22Rv1 (cell line): ENCODE measurements around the gene RRN3.
"Not testable (repeated sequence)": the region's sequence is repeated elsewhere in the genome, so short reads cannot be mapped to it uniquely, and the experiment has no call there.

Experiments
- H3K27ac ChIP-seq: fragments of 450-650 bp; 2 replicates; pipeline ENCODE4 v1.5.1; 2017
- ZFX ChIP-seq: fragments of 450-650 bp; IDR thresholded peaks from 2 replicates; pipeline ENCODE4 v1.6.1; 2017; ENCODE audit warnings: antibody characterized with exemption, borderline replicate concordance
- TF ChIP-seq, protein P1 (sequence below): fragments of 450-650 bp; IDR thresholded peaks from 2 replicates; pipeline ENCODE4 v1.5.1; 2017; ENCODE audit warnings: mild to moderate bottlenecking

The RRN3 gene, protein sequence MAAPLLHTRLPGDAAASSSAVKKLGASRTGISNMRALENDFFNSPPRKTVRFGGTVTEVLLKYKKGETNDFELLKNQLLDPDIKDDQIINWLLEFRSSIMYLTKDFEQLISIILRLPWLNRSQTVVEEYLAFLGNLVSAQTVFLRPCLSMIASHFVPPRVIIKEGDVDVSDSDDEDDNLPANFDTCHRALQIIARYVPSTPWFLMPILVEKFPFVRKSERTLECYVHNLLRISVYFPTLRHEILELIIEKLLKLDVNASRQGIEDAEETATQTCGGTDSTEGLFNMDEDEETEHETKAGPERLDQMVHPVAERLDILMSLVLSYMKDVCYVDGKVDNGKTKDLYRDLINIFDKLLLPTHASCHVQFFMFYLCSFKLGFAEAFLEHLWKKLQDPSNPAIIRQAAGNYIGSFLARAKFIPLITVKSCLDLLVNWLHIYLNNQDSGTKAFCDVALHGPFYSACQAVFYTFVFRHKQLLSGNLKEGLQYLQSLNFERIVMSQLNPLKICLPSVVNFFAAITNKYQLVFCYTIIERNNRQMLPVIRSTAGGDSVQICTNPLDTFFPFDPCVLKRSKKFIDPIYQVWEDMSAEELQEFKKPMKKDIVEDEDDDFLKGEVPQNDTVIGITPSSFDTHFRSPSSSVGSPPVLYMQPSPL

DNA sequence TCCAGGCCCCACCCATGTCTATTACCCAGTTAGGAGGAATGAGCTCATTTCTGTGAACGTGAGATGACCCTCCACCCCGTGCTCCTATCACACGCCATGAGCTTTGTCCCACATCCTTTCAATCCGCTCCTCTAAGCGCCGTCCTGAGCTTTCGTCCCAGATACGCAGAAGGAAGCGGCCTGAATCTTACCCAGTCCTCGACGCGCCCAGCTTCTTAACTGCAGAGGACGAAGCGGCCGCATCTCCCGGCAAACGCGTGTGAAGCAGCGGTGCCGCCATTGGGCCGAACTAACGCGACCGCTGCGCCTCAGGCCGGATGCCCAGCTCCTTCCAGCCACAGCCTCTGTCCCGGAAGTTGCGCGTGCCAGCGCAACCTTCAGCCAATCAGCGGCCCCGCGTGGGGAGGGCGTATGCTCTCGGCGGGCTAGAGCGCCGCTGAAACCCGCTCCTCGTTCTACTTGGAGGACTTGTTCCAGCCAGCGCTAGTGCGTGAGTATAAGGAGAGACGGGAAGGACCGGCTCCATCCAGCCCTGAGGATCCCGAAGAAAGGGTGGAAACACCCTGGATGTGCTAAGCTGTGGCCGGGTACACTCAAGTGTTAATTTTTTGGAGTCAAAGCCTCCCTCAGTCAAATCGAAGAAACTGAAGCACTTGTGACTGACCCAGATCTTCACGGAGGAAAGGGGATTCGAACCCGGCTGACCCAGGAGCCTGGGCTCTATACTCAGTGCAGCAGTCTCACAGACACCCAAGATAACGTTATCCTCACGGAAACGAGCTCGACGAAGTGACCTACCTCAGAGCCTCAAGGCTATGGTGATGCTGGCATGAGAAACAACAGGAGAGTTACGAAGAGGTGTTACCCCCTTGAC is at the start of gene RRN3:
Gene RRN3, minus strand, starts transcription at position 318 of the 873 bp plus-strand sequence. Its CDS starts 39 bp downstream, at position 279.
- H3K27ac ChIP-seq = peak within 1 kb of the TSS; percentile 56

DNA sequence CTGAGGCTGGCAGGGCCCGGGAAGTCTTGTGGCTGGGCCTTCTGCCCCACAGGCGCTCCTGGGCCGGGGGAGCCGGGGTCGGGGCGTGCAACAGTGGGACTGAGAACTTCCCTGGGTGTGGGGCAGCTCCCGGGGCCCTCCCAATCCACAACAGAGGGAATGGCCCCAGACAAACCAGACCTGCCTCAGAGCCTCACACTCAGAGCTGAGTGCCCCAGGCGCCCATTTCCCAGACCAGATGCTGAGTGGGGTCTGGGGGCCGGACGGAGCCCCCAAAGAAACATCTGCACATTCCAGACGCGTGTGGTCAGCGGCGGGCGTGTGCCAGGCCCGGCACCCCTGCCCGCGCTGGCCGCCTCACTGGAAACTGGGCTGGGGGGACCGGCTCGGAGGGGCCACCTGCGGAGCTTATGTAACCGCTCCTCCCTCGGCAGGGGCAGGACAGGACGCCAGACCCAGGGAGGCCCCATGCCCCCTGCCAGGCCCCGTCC is 49.6 kb upstream of the RRN3 start:
- H3K27ac ChIP-seq = not testable (repeated sequence)

DNA sequence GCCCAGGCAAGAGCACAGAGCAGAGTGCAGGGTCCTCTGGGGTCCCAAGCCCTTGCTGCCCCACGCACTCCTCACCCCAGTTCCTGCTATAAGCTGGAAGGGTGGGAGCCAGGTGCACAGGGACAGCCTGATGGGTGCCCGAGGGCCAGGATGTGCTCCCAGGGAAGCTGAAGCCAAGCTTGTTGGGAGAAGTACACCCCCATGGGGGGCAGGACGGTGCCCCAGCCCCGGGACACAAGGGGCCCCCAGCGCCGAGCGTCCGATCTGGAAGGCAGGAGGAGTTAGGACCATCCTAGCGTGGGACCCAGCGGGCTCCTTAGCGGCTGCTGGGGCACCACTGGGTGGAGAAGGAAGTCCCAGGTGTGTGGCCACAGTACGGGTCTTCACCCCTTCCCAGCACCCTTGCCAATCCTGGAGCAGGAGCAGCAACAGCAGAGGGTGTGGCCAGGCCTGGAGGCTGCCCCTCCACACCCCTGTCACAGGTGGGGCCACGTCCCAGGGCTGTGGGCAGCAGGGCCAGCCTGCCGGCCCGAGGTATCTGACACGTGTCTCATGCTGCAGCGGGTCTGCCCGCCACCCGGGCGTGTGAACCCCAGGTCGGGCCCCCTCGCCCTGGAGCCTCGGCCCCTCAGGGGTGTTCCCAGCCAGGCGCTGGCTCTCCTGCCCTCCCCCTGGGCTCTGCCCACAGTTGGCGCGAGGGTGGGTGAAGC is 49.0 kb upstream of the RRN3 start:
- H3K27ac ChIP-seq = not testable (repeated sequence)

DNA sequence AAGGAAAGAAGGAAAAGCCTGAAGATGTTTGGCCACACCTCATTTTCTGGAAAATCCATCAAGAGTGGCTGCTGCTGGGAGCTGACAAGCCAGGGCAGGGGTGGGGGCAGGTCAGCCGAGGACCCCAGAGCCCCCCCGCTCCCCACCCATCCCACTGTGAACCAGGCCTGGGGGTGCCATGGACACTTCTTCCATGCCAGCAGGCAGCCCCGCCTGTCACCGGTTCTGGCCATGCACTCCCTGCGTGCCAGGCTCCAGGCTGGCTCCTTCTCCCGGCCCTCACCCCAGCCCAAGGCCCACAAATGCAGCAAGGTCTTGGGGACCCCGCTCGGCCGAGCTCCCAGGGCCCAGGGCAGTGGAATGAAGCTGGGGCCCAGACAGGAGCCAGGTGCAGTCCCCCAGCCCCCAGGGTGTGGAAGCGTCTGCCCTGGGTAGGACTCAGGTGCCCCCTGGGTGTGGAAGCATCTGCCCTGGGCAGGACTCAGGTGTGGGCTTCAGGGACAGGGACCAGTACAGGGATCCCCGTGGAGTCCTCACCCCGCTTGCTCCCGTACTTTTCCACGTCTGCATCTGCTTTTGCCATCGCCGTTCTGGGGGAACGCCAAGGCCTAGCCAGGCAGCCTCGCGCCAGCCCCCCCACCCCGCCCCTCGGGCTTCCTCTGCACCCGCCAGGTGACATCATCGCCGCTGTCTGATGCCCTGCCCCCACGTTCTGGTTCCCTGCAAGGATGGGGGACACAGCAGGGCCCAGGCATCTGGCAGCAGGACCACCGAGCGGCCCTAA is 48.2 kb upstream of the RRN3 start:
- H3K27ac ChIP-seq = not testable (repeated sequence)

DNA sequence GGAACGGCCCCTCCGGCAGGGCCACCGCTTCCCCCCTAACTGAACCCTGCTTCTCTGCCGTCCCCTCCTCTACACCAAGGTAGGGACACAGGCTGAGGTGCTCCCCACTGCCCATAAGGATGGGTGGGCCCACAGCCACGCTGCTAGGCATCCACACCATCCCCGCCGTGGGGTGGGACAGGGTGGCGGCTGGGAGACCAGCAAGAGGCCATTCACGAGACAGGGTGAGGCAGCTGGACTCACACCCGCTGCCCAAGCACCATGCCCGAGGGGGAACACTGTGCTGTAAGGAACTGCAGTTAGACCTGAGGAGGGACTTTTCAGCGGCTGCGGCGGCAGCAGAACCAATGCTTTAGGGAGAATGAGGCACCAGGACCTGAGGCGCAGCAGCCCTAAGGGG is 47.5 kb upstream of the RRN3 start:
- no peak overlapping the region for H3K27ac ChIP-seq
- no peak for TF ChIP-seq ZFX
- TF ChIP-seq, protein P1, sequence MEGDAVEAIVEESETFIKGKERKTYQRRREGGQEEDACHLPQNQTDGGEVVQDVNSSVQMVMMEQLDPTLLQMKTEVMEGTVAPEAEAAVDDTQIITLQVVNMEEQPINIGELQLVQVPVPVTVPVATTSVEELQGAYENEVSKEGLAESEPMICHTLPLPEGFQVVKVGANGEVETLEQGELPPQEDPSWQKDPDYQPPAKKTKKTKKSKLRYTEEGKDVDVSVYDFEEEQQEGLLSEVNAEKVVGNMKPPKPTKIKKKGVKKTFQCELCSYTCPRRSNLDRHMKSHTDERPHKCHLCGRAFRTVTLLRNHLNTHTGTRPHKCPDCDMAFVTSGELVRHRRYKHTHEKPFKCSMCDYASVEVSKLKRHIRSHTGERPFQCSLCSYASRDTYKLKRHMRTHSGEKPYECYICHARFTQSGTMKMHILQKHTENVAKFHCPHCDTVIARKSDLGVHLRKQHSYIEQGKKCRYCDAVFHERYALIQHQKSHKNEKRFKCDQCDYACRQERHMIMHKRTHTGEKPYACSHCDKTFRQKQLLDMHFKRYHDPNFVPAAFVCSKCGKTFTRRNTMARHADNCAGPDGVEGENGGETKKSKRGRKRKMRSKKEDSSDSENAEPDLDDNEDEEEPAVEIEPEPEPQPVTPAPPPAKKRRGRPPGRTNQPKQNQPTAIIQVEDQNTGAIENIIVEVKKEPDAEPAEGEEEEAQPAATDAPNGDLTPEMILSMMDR = no peak

DNA sequence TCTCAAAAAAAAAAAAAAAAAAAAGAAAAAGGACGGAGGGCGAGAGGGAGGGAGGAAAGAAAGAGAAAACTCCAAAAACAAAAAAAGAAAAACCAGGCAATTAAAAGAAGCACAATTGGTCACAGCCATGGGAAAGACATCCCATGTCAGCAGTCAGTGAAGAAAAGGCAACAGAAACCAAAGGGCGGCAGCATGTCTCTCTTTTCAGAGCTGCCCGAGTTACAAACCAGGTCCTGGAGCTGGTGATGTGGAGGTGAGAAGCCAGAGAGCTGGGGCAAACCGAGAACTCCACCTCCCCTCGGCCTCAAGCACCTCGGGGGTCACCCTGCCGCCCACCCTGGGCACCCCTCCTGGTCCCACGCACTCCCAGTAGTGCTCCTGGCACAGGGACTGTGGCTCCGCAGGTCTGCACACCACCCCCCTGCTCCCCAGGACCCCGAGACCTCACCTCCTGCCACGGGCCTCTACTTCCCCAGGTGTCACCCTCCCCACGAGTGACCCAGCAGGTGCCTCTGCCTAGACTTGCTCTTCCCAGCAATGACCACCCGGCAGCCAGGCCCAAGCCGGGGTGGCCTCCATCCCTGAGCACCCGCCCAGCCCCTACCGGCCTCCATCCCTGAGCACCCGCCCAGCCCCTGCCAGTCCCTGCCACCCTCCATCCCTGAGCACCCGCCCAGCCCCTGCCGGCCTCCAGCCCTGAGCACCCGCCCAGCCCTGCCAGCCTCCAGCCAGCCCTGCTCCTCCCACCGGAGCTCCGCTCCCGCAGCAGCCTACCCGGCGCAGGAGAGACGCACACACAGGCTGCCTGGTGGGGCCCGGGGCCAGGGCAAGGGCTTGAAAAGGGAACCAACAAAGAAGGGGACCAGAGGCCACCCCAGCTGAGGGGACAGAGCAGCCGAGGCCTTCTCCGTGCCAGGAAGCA is 46.6 kb upstream of the RRN3 start:
- not testable (repeated sequence) for H3K27ac ChIP-seq

DNA sequence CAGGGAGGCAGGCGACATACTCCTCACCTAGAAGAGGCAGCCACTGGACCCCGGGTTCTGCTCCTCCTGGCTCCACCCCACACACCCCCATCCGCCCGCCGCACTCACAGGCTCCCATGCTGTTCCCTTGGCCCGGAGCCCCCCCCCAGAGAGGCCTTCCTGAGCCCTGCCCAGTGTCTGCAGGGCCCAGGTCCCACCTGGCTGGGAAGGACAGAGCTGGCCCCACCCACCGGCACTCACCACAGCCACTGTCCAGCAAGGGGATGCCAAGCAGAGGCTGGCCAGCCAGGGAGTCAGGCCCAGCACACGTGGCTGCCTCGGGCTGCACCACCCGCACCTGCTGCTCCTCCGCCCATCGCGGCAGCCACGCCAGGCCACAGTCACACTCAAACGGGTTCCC is 43.4 kb upstream of the RRN3 start:
- H3K27ac ChIP-seq = not testable (repeated sequence)

DNA sequence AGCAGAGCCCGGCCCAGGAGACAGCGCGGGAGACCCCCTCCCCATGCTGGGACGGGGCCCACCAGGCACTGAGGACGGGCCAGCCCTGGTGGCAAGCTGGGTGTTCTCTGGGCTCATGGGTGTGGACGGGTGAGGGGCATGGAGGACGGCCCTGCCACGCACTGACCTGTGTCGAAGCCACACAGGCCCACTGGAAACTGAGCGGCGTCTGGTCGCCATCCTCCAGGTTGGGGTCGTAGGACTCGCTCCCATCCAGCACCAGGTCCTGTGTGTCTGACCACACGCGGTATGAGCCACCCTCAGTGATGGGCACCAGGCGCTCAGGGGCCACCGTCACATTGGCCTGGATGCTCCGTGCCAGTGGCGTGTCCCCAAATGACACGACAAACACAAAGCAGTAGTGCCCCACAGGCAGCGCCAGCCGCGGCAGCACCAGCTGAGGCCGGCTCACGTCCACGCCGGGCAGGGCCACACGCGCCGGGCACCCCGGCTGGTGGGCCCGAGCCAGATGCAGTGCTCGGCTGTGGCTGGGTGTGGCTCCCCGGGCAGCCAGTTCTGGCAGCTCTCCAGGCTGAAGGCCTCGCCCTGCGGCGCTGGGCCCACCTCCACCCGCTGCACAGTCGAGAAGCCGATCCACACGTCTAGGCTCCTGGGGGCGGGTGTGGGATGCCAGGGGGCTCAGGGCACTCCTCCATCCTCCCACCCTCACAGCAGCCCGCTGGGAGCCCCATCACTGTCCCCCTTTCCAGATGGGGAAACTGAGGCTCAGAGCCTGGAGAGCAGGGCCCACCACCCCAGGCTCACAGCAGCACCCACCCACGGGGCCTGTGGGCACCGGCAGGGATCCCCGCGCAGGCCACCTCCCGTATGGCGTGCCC is 41.6 kb upstream of the RRN3 start:
- H3K27ac ChIP-seq = not testable (repeated sequence)

DNA sequence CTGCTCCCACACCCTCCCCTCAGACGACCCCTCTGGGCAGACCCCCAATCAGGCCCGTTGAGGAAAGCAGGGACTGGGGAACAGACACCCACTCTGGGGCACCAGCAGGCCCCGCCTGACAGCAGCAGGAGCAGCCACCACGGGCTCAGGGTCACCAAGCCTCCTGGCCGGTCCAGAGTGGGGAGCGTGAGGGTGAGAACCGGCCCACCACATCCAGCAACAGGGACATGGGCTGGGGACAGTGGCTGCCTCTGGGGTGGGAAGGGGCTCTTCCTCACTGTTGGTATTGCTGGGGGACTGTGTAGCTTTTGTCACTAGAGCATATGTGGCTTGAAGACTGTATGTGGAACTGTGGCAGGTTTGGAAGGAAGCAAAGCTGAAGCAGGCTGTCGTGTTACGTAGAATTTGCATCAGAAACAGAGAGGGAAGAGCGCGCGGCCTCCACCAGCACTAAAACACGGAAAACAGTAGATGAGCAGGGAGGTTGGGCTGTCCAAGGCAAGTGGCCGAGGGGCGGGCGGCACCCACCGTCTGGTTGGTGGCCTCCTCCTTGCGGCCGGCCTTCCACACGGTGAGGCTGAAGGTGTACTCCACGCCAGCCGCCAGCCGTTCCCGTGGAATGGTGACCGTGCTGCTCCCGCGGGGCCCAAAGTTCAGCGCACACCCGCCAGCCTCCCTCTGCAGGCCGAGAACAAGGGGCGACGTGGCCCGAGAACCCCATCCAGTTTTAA is 40.8 kb upstream of the RRN3 start:
- H3K27ac ChIP-seq = not testable (repeated sequence)

DNA sequence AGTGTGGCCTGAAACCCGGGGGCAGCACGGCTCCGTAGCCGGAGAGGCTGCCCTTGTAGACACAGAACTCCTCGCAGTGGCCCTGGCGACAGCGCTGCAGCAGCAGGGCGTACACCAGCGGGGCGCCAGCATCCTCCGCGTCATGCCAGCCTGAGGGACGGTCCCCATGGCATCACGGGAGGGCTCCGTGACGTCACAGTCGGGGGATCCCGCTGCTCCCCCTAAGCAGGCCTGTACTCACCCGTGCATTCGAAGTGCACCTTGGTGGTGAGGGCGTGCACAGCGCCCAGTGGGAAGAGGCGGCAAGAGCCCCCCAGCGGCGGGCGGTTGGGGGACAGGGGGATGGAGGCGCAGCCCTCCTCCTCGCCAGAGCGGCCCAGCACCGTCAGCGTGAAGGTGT is 39.5 kb upstream of the RRN3 start:
- H3K27ac ChIP-seq = not testable (repeated sequence)

DNA sequence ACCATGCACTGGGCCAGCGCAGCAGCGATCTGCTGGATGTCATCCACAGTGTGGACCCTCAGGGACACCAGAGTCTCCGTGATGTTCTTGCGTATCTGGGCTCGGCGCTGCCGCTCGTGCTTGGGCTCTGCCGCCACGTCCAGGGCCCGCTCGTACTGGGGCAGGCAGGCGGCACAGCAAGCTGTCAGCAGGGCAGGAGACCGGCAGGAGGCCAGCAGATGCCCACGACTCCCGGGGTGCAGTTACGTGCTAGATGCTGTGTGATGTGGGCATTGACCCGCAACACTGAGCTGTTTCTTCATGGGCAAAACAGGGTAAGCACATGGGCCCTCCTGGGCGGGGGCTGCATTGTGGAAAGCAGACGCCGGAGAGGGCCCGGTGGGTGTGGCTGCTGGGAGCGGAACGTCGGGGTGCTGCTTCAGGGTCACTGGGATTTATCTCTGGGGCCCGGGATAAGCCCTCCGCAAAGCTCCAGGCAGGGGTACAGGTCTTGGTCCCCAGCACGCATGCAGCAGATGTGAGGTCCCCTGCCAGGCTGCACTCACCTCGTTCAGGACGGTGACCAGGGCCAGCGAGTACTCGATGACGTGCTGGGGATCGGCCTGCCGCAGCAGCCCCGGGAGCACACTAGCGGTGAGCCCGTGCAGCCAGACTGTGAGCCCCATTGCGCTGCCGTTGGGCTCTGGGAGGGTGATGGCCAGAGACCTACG is 38.8 kb upstream of the RRN3 start:
- H3K27ac ChIP-seq = not testable (repeated sequence)

DNA sequence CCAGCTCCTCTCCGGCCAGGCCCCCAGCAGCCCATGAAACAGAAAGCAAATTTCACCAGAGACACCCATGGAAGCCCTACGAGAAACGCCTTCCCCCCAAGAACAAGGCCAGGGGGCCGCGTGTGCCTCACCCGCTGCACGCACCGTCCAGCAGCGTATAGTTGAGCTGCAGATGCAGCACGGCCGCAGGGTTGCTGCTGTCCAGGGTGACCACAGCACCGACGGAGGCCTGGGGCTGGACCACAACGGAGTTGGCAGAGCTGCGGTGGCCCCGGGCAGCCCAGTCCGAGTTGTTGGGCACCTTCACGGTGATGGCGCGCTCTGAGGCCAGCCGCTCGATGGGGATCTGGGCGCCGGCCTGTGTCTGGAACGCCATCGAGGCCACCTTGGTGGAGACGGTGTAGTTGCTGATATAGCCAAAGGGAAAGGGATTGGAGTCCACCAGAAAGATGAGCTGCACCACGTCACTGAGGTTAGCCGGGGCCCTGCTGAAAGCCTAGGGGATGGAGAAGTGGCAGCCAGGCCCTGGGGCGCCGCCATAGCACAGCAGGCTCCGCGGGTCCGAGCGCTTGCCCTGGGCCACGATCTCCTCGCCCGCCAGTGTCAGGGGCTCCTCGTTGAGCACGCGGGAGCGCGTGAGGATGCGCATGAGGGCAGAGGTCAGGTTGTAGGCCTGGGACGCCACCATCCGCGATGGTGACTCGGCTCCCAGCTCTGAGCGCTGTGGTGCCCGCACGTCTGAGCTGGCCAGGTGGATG is 37.0 kb upstream of the RRN3 start:
- H3K27ac ChIP-seq = not testable (repeated sequence)

DNA sequence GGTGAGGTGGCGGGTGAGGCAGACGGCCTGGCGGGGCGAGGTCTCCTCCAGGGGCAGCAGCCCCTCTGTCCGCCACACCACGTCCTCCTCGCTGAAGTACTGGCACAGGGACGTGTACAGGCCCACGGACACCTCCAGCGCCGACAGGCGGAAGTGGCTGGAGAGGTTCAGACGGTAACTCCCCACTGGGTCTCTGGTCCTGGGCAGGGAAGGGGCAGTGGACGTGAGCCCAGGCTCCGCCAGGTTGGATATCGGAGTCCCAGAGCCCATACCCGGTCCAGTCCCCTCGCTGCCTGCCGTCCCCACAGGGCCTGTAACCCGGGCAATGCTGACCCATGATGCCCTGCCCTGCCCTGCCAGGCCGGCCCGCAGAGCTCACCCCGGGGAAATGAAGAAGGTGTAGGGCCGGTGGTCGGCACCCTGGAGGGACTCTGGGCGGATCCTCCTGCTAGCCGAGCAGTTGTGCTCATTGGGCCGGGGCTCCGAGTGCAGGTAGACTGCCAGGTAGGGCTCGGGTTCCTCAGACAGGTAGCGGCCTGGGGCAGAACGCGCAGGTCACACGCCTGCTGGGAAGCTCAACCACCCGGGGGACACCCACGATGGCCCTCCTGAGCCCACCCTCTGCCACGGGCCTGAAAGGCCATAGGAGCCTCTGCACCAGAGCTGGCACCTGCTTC is 36.3 kb upstream of the RRN3 start:
- not testable (repeated sequence) for H3K27ac ChIP-seq
